A673 (cell line): ENCODE data around the gene SIT1. TPM values are rescaled to one million over a fixed set of nuclear protein-coding genes. Genes with fewer than 3 reads are reported as not detected.

Source experiments
- BruUV-seq: library from RNA; stranded (reverse); fragments of 400-500 nt; replicated peaks from 2 replicates; lab custom pipeline; 2021; lab: Mats Ljungman, UMichigan
- CTCF ChIA-PET: fragments of 300-600 bp; sonication (Branson Sonifier 250); formaldehyde crosslinking; loops from one replicate; lab custom pipeline; 2022; ENCODE audit warnings: antibody characterized with exemption; lab: Charles Lee
- POLR2A ChIA-PET: fragments of 300-600 bp; sonication (Branson Sonifier 250); formaldehyde crosslinking; loops from one replicate; lab custom pipeline; 2022; ENCODE audit warnings: antibody characterized with exemption; ENCODE audit not compliant: low non-redundant PET; lab: Charles Lee
- DNase-seq: peaks from one replicate; pipeline ENCODE4 v3.0.0-alpha.2; 2015; ENCODE audit warnings: low spot score
- H3K27ac ChIP-seq: fragments of 200-600 bp; sonication (generic); 2 replicates; pipeline ENCODE4 v1.5.1; 2016; ENCODE audit warnings: mixed run types, low read depth, mild to moderate bottlenecking, mixed read lengths, antibody characterized with exemption, low read length; ENCODE audit not compliant: poor library complexity, severe bottlenecking
- H3K27me3 ChIP-seq: fragments of 200-600 bp; sonication (generic); replicated peaks from 2 replicates; pipeline ENCODE4 v1.6.1; 2017; ENCODE audit warnings: mixed run types, low read depth, mild to moderate bottlenecking, mixed read lengths, antibody characterized with exemption, low read length; ENCODE audit not compliant: insufficient read depth, poor library complexity
- H3K36me3 ChIP-seq: fragments of 200-600 bp; sonication (generic); 2 replicates; pipeline ENCODE4 v1.6.1; 2016; ENCODE audit warnings: mixed run types, mild to moderate bottlenecking, mixed read lengths, antibody characterized with exemption, low read length; ENCODE audit not compliant: insufficient read depth, poor library complexity, severe bottlenecking
- H3K4me1 ChIP-seq: fragments of 200-600 bp; sonication (generic); 2 replicates; pipeline ENCODE4 v1.6.1; 2017; ENCODE audit warnings: mixed run types, mild to moderate bottlenecking, mixed read lengths, antibody characterized with exemption, low read length; ENCODE audit not compliant: insufficient read depth, poor library complexity, severe bottlenecking
- H3K4me3 ChIP-seq: fragments of 200-600 bp; sonication (generic); 2 replicates; pipeline ENCODE4 v1.5.1; 2016; ENCODE audit warnings: low read depth, mixed run types, mild to moderate bottlenecking, mixed read lengths, low read length; ENCODE audit not compliant: poor library complexity, severe bottlenecking
- H3K9me3 ChIP-seq: fragments of 200-600 bp; sonication (generic); 2 replicates; pipeline ENCODE4 v1.6.1; 2016; ENCODE audit warnings: mixed run types, low read depth, mild to moderate bottlenecking, mixed read lengths, antibody characterized with exemption, low read length; ENCODE audit not compliant: poor library complexity, severe bottlenecking
- CTCF ChIP-seq: fragments of 300-800, 200-600 bp; sonication (generic); conservative IDR thresholded peaks from 2 replicates; pipeline ENCODE4 v1.5.1; 2017; ENCODE audit warnings: low read depth, mild to moderate bottlenecking, antibody characterized with exemption, low read length, moderate library complexity, mixed read lengths
- EZH2 ChIP-seq: fragments of 200-600 bp; sonication (generic); IDR thresholded peaks from 2 replicates; pipeline ENCODE4 v1.6.1; 2017; ENCODE audit warnings: borderline replicate concordance, low read depth, mild to moderate bottlenecking, mixed read lengths, antibody characterized with exemption, low read length; ENCODE audit not compliant: poor library complexity, severe bottlenecking
- intact Hi-C: fragments of 100-400 bp; cut with micrococcal nuclease; formaldehyde crosslinking; loops from one replicate; pipeline ENCODE4 v1.10.0; 2022; ENCODE audit not compliant: unreplicated experiment
- total RNA-seq: library from RNA; stranded (reverse); gene quantifications from 2 replicates; pipeline ENCODE4 v1.2.3, GENCODE V29; 2021

Gene SIT1
- total RNA-seq, 1 experiment from 2014 or later, result not detected

GRCh38 chr9:35697486-35697885, 46.8 kb upstream of the SIT1 start:
- Histone ChIP-seq H3K27me3 (no peaks in the 10 kb centered on the region), H3K9me3 (no peaks in the 10 kb centered on the region), H3K4me3 (no peak overlapping the region), H3K36me3 (peaks cover 57% of the 10 kb centered on the region), H3K4me1 (no peaks in the 10 kb centered on the region), H3K27ac (no peak overlapping the region)
- ChIA-PET POLR2A (interaction anchor here (0.6 kb wide), 1 partner anchor 29 kb away, joined by 3 read pairs; no protein-coding TSS in a partner anchor), CTCF (interaction anchor here (1.5 kb wide), 1 partner anchor 40 kb away, joined by 8 read pairs; the partner anchor contains the start of genes CCDC107 and RMRP)
- TF ChIP-seq CTCF (no peak), EZH2 (no peak)
- no peak for DNase-seq
- intact Hi-C loops, result no loop called here
- TSS peak; percentile 90 for BruUV-seq

GRCh38 chr9:35696520-35697215, 45.9 kb upstream of the SIT1 start:
- H3K27ac ChIP-seq, result no peak overlapping the region
- intact Hi-C loops, result no loop called here
- H3K4me1 ChIP-seq, result no peaks in the 10 kb centered on the region
- H3K27me3 ChIP-seq, result no peaks in the 10 kb centered on the region
- peak; percentile 88 for TF ChIP-seq CTCF
- TF ChIP-seq EZH2, result no peak
- no peak overlapping the region for H3K4me3 ChIP-seq
- H3K36me3 ChIP-seq, result peaks cover 51% of the 10 kb centered on the region
- ChIA-PET CTCF (interaction anchor here (0.6 to 1.5 kb wide), 14 partner anchors 9 to 660 kb away, joined by 3 to 8 read pairs (median 4); partner anchors contain the start of genes ARHGEF39, CCDC107, CREB3 and RMRP), POLR2A (no interaction called here)
- no TSS peak for BruUV-seq
- DNase-seq, result peak; percentile 45
- H3K9me3 ChIP-seq, result no peaks in the 10 kb centered on the region

- Histone ChIP-seq H3K27me3 (no peaks in the 10 kb centered on the region), H3K9me3 (no peaks in the 10 kb centered on the region), H3K4me1 (no peaks in the 10 kb centered on the region), H3K27ac (no peak overlapping the region), H3K36me3 (peaks cover 44% of the 10 kb centered on the region), H3K4me3 (no peak overlapping the region)
- no peak for DNase-seq
- TF ChIP-seq CTCF (no peak), EZH2 (no peak)
- ChIA-PET CTCF (interaction anchor here (0.7 to 1.5 kb wide), 8 partner anchors 8 to 660 kb away, joined by 3 to 8 read pairs (median 6); partner anchors contain the start of genes ARHGEF39, CCDC107, CREB3 and RMRP), POLR2A (no interaction called here)
- intact Hi-C loops, result no loop called here
- no TSS peak for BruUV-seq
Measured at GRCh38 chr9:35695943-35696401, 45.2 kb upstream of the SIT1 start.
